GM19099 (cell line): ENCODE data around the gene FDXR.

Experiments
- POLR2A ChIP-seq: IDR thresholded peaks from 3 replicates; pipeline ENCODE4 v1.6.1; 2011; ENCODE audit warnings: low read depth; ENCODE audit not compliant: insufficient read length; ENCODE audit errors: extremely low read depth

Gene FDXR

GRCh38 chr17:74903034-74903433 is 30.2 kb upstream of the FDXR start:
- TF ChIP-seq POLR2A: no peak

- TF ChIP-seq POLR2A: no peak
Observed at GRCh38 chr17:74901353-74902135, 28.8 kb upstream of the FDXR start.

- no peak for TF ChIP-seq POLR2A
Observed at GRCh38 chr17:74900208-74900607, 27.4 kb upstream of the FDXR start.

- TF ChIP-seq POLR2A: no peak
Observed at GRCh38 chr17:74898376-74898946, 25.7 kb upstream of the FDXR start.

GRCh38 chr17:74893936-74894671 is 21.3 kb upstream of the FDXR start:
- no peak for TF ChIP-seq POLR2A

GRCh38 chr17:74892974-74893911 is 20.4 kb upstream of the FDXR start, which contains the start of gene FADS6:
Gene FADS6 (minus strand): TSS chr17:74893633. CDS start chr17:74893595, 38 bp downstream.
- no peak for TF ChIP-seq POLR2A

- TF ChIP-seq POLR2A: no peak
Observed at GRCh38 chr17:74892013-74892841, 19.4 kb upstream of the FDXR start.

- no peak for TF ChIP-seq POLR2A
Observed at GRCh38 chr17:74890554-74890953, 17.8 kb upstream of the FDXR start.

GRCh38 chr17:74888469-74888868 is 15.7 kb upstream of the FDXR start:
- TF ChIP-seq POLR2A: no peak

- no peak for TF ChIP-seq POLR2A
Observed at GRCh38 chr17:74883241-74883745, 10.5 kb upstream of the FDXR start.

- TF ChIP-seq POLR2A: no peak
Observed at GRCh38 chr17:74882517-74883240, 9.9 kb upstream of the FDXR start.

- TF ChIP-seq POLR2A: no peak
Observed at GRCh38 chr17:74881073-74881472, 8.3 kb upstream of the FDXR start.

- no peak for TF ChIP-seq POLR2A
Observed at GRCh38 chr17:74879308-74879707, 6.5 kb upstream of the FDXR start.
